ENCODE results near the gene MCM8.

- TF ChIP-seq CTCF (IDR thresholded peaks at IDR 0.05) (no peak), POLR2A (IDR thresholded peaks at IDR 0.05) (no peak)
These were observed 29.3 kb downstream of the MCM8 start for GRCh38 chr20:5979801-5980200.

All from sigmoid colon (tissue), 3 donors.